Liver (tissue), 9 donors: ENCODE measurements around the gene RNF144B. TPM values are rescaled to one million over a fixed set of nuclear protein-coding genes. Genes with fewer than 3 reads are reported as not detected.

Experiments
- DNase-seq: peaks from one replicate; pipeline ENCODE4 v3.0.0-alpha.2; 2017; ENCODE audit warnings: low spot score
- H3K27ac ChIP-seq, 2 donors: one replicate each; pipeline ENCODE4 v1.7.0; 2013; ENCODE audit warnings: inconsistent platforms in 2 of 2, low read length in 2 of 2, control low read depth in 1 of 2, low read depth in 1 of 2, mild to moderate bottlenecking in 1 of 2
- H3K27me3 ChIP-seq, 4 donors: one replicate each; pipeline versions ENCODE4 v1.6.1 to v1.7.0; 2013; ENCODE audit warnings: low read length in 3 of 4, inconsistent platforms in 1 of 4, mild to moderate bottlenecking in 1 of 4, moderate library complexity in 1 of 4; ENCODE audit not compliant: control insufficient read depth in 4 of 4, insufficient read depth in 4 of 4
- H3K36me3 ChIP-seq, 4 donors: one replicate each; pipeline versions ENCODE4 v1.6.1 to v1.7.0; 2013; ENCODE audit warnings: low read length in 3 of 4, mild to moderate bottlenecking in 3 of 4, low read depth in 1 of 4, moderate library complexity in 1 of 4; ENCODE audit not compliant: control insufficient read depth in 4 of 4, insufficient read depth in 3 of 4
- H3K4me1 ChIP-seq, 4 donors: one replicate each; pipeline versions ENCODE4 v1.6.1 to v1.7.0; 2013; ENCODE audit warnings: low read length in 3 of 4, mild to moderate bottlenecking in 3 of 4, moderate library complexity in 1 of 4; ENCODE audit not compliant: control insufficient read depth in 4 of 4, insufficient read depth in 4 of 4
- H3K4me3 ChIP-seq, 3 donors: one replicate each; pipeline versions ENCODE4 v1.6.1 to v1.7.0; 2013; ENCODE audit warnings: low read length in 3 of 3, control low read depth in 1 of 3, low read depth in 1 of 3, mild to moderate bottlenecking in 1 of 3
- H3K9ac ChIP-seq, 2 donors: one replicate each; pipeline ENCODE4 v1.7.0; 2013; ENCODE audit warnings: low read length in 2 of 2, mild to moderate bottlenecking in 2 of 2, moderate library complexity in 2 of 2, control low read depth in 1 of 2, low read depth in 1 of 2
- H3K9me3 ChIP-seq, 4 donors: one replicate each; pipeline versions ENCODE4 v1.6.1 to v1.7.0; 2013; ENCODE audit warnings: low read length in 3 of 4; ENCODE audit not compliant: control insufficient read depth in 4 of 4
- ATF3 ChIP-seq: IDR thresholded peaks from 2 replicates; pipeline ENCODE4 v1.6.1; 2016; ENCODE audit warnings: antibody characterized with exemption
- EGR1 ChIP-seq, 2 donors: IDR thresholded peaks; 2 replicates each; pipeline ENCODE4 v1.6.1; 2016 to 2018; ENCODE audit warnings: antibody characterized with exemption in 2 of 2, low read depth in 2 of 2
- FOXA1 ChIP-seq: IDR thresholded peaks from 2 replicates; pipeline ENCODE4 v1.6.1; 2016; ENCODE audit warnings: antibody characterized with exemption
- FOXA2 ChIP-seq: IDR thresholded peaks from 2 replicates; pipeline ENCODE4 v1.6.1; 2016; ENCODE audit warnings: antibody characterized with exemption
- GABPA ChIP-seq, 2 donors: IDR thresholded peaks in 1 of 2; conservative IDR thresholded peaks in 1 of 2; 2 replicates each; pipeline ENCODE4 v1.6.1; 2016; ENCODE audit warnings: antibody characterized with exemption in 2 of 2, mild to moderate bottlenecking in 1 of 2, moderate library complexity in 1 of 2
- HNF4A ChIP-seq, 2 donors: conservative IDR thresholded peaks; 2 replicates each; pipeline ENCODE4 v1.6.1; 2016; ENCODE audit warnings: antibody characterized with exemption in 2 of 2, mild to moderate bottlenecking in 2 of 2
- JUND ChIP-seq, 2 donors: IDR thresholded peaks; 2 replicates each; pipeline ENCODE4 v1.6.1; 2016; ENCODE audit warnings: antibody characterized with exemption in 2 of 2
- MAX ChIP-seq: IDR thresholded peaks from 2 replicates; pipeline ENCODE4 v1.6.1; 2016; ENCODE audit warnings: antibody characterized with exemption
- RAD21 ChIP-seq, 2 donors: IDR thresholded peaks; 2 replicates each; pipeline ENCODE4 v1.6.1; 2016; ENCODE audit warnings: antibody characterized with exemption in 2 of 2, mild to moderate bottlenecking in 2 of 2
- RXRA ChIP-seq, 2 donors: IDR thresholded peaks; 2 replicates each; pipeline ENCODE4 v1.6.1; 2017 to 2018; ENCODE audit warnings: antibody characterized with exemption in 2 of 2, mild to moderate bottlenecking in 1 of 2
- SP1 ChIP-seq: IDR thresholded peaks from 2 replicates; pipeline ENCODE4 v1.6.1; 2018; ENCODE audit warnings: antibody characterized with exemption, mild to moderate bottlenecking
- TAF1 ChIP-seq: conservative IDR thresholded peaks from 2 replicates; pipeline ENCODE4 v1.6.1; 2016; ENCODE audit warnings: antibody characterized with exemption, mild to moderate bottlenecking
- YY1 ChIP-seq: IDR thresholded peaks from 2 replicates; pipeline ENCODE4 v1.6.1; 2016; ENCODE audit warnings: antibody characterized with exemption, mild to moderate bottlenecking
- ZBTB33 ChIP-seq: IDR thresholded peaks from 2 replicates; pipeline ENCODE4 v1.6.1; 2016; ENCODE audit warnings: antibody characterized with exemption
- WGBS: extraction: QIAGEN DNeasy Blood & Tissue Kit; methylation state at CpG from one replicate; pipeline ENCODE4 v1.1.7; 2013; 5-methylcytosine and 5-hydroxymethylcytosine counted together
- polyA plus RNA-seq, 2 donors: library from polyadenylated mRNA; stranded (reverse) in 1 of 2; unstranded in 1 of 2; fragments of 200-250 nt in 1 of 2; fragments of >200 nt in 1 of 2; fragmentation: Nextera tagmentation in 1 of 2; extraction: Ambion mirVana in 1 of 2; gene quantifications; one replicate each; pipeline versions ENCODE4 v1.2.1 to v1.2.3, GENCODE V29; 2013 to 2015
- total RNA-seq, 2 donors: library from RNA; depleted of rRNA; stranded (reverse); fragments of >200 nt; gene quantifications; one replicate each; pipeline ENCODE4 v1.2.3, GENCODE V29; 2014
- donor health status: healthy.
- donor health status: healthy.
- donor health status: healthy.
- donor health status: healthy.
- donor health status: healthy.

RNF144B gene
- total and polyA plus RNA-seq, 4 donors = 3.0 to 15.1 (median 7.6) TPM

DNA sequence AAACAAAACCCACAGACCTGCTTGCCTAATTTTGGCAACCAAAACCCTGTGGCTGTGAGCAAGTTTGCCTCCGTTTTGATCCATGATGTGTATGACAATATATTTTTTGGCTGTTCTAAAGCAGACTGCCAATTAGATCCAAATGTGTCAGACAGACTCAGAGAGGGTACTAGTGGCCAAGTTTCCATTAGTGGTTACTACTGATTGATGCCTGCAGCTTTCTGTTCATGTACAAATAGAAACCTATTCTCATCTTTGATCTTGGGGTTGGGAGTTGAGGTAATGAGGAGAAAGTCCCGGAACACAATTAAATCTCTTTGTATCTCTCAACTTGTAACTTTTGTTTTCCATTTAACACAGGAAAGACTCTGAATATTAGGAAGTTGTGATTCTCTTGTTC is 100.9 kb downstream of the RNF144B start:
- 96% methylated on average over 2 of the region's 2 CpGs for WGBS
- DNase-seq = no peak
- TF ChIP-seq GABPA (IDR thresholded peaks at IDR 0.05 in 1 of 2, conservative IDR thresholded peaks at IDR 0.05 in 1 of 2) (no peak), ZBTB33 (no peak), FOXA2 (no peak)

GRCh38 chr6:18488526-18489270 is 101.5 kb downstream of the RNF144B start:
- Histone ChIP-seq H3K27ac (no peak overlapping the region), H3K9ac (no peak overlapping the region), H3K4me1 (no peaks in the 10 kb centered on the region), H3K9me3 (no peaks in the 10 kb centered on the region), H3K36me3 (no peaks in the 10 kb centered on the region), H3K4me3 (no peak overlapping the region), H3K27me3 (no peaks in the 10 kb centered on the region)
- TF ChIP-seq FOXA2 = no peak
- TF ChIP-seq MAX = no peak
- TF ChIP-seq RAD21 (IDR thresholded peaks at IDR 0.05) = no peak
- no peak for TF ChIP-seq ATF3
- no peak for DNase-seq
- 81% methylated on average over 5 of the region's 5 CpGs for WGBS

More for the DNA sequence above, 100.9 kb downstream of the RNF144B start:
- no peaks in the 10 kb centered on the region for H3K4me1 ChIP-seq
- no peak overlapping the region for H3K4me3 ChIP-seq
- no peaks in the 10 kb centered on the region for H3K36me3 ChIP-seq
- no peaks in the 10 kb centered on the region for H3K27me3 ChIP-seq
- H3K9ac ChIP-seq = no peak overlapping the region
- H3K27ac ChIP-seq = no peak overlapping the region
- H3K9me3 ChIP-seq = no peaks in the 10 kb centered on the region

DNA sequence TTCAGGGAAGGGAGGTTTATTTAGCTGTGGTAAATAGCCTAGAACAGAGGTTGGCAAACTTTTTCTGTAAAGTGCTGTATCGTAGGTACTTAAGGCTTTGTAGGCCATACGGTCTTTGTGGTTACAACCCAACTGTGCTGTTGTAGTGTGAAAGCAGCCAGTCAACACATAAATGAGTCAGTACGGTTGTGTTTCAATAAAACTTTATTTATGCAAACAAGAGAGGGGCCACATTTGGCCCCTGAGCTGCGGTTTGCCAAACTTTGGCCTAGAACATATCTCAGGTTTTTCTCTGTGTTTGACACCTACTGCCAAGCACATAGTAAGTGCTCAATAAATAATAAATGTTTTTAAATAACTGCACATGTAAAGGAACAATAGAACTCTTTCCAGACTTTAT is 102.2 kb downstream of the RNF144B start:
- 94% methylated on average over 4 of the region's 4 CpGs for WGBS
- Histone ChIP-seq H3K9me3 (no peaks in the 10 kb centered on the region), H3K27me3 (no peaks in the 10 kb centered on the region), H3K4me3 (no peak overlapping the region), H3K27ac (no peak overlapping the region), H3K4me1 (no peaks in the 10 kb centered on the region), H3K9ac (no peak overlapping the region), H3K36me3 (no peaks in the 10 kb centered on the region)
- DNase-seq = no peak
- TF ChIP-seq SP1 (no peak), FOXA1 (no peak), RXRA (IDR thresholded peaks at IDR 0.05) (no peak), JUND (IDR thresholded peaks at IDR 0.05) (no peak), MAX (no peak), EGR1 (IDR thresholded peaks at IDR 0.05; ENCODE audit: low read depth in 2 of 2) (no peak), HNF4A (conservative IDR thresholded peaks at IDR 0.05) (no peak), ZBTB33 (no peak), TAF1 (no peak), YY1 (no peak)
